Thyroid gland (tissue), 4 donors: ENCODE measurements around the gene NBL1. TPM values are rescaled to one million over a fixed set of nuclear protein-coding genes. Genes with fewer than 3 reads are reported as not detected.
A peak's percentile ranks its signal among the peaks of the same experiment; 100 is the strongest.
"Not testable (repeated sequence)": the region's sequence is repeated elsewhere in the genome, so short reads cannot be mapped to it uniquely, and the experiment has no call there.

Experiments used
- DNase-seq, 2 donors: peaks; one replicate each; pipeline ENCODE4 v3.0.0-alpha.2; 2019
- H3K27ac ChIP-seq, 3 donors: fragments of 200-600 bp; sonication (generic); 1 replicate in 2 of 3; 2 replicates in 1 of 3; pipeline ENCODE4 v1.5.1; 2016 to 2019; ENCODE audit warnings: mild to moderate bottlenecking in 1 of 3, moderate library complexity in 1 of 3
- H3K27me3 ChIP-seq: fragments of 200-600 bp; sonication (generic); one replicate; pipeline ENCODE4 v1.5.1; 2019
- H3K36me3 ChIP-seq, 2 donors: fragments of 200-600 bp; sonication (generic); one replicate each; pipeline ENCODE4 v1.5.1; 2016 to 2019
- H3K4me1 ChIP-seq, 2 donors: fragments of 200-600 bp; sonication (generic); one replicate each; pipeline ENCODE4 v1.5.1; 2017 to 2019
- H3K4me3 ChIP-seq, 3 donors: fragments of 200-600 bp; sonication (generic); replicated peaks in 1 of 3; 1 replicate in 2 of 3; 2 replicates in 1 of 3; pipeline ENCODE4 v1.5.1; 2016; ENCODE audit warnings: mild to moderate bottlenecking in 1 of 3
- H3K9me3 ChIP-seq: fragments of 200-600 bp; sonication (generic); one replicate; pipeline ENCODE4 v1.5.1; 2017
- CTCF ChIP-seq, 6 experiments: fragments of 200-600 bp in 3 of 6; fragments of 450-650 bp in 3 of 6; sonication (generic) in 3 of 6; IDR thresholded peaks; one replicate each; pipeline ENCODE4 v1.5.1; 2016 to 2019; ENCODE audit warnings: antibody characterized with exemption in 6 of 6, mild to moderate bottlenecking in 2 of 6, inconsistent platforms in 1 of 6, moderate library complexity in 1 of 6
- POLR2A ChIP-seq, 2 donors: fragments of 450-650 bp; IDR thresholded peaks; one replicate each; pipeline ENCODE4 v1.6.1; 2017; ENCODE audit warnings: antibody characterized with exemption in 2 of 2, mild to moderate bottlenecking in 2 of 2, moderate library complexity in 1 of 2
- WGBS, 2 donors: methylation state at CpG; one replicate each; pipeline ENCODE4 v1.1.5; 2017; 5-methylcytosine and 5-hydroxymethylcytosine counted together
- intact Hi-C: fragments of 100-400 bp; cut with DNase I; formaldehyde crosslinking; loops from one replicate; pipeline ENCODE4 v1.15.1; 2023
- total RNA-seq, 4 donors: library from RNA; depleted of rRNA; stranded (reverse); fragments of >200 nt; gene quantifications; one replicate each; pipeline ENCODE4 v1.2.3, GENCODE V29; 2016

NBL1 gene
- total RNA-seq, 4 donors from 2014 or later, result 29.4 to 70.4 (median 43.6) TPM

DNA sequence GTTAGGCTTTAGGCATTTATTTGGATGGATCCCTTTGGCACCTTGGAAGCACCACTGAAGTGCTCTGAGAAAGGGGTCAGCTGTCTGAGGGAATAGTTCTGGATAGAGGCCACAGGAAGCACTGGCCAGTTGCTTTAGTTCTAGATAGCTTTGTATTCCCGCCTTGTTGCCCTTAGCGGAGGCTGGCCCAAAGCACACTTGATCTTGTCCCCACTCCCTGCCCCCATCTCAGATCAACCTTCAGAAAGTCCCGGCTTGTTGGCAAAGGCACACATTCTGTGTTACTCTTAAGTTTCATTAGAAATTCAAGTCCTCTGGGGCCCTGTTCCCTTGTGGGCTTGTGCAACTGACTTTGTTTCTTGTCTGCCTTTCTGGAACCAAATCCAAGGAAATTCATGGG is 15.2 kb upstream of the NBL1 start:
- H3K9me3 ChIP-seq, result no peaks in the 10 kb centered on the region
- intact Hi-C loops, result no loop called here
- WGBS, 2 donors, result 41 to 73% methylated on average over 3 of the region's 3 CpGs
- H3K4me3 ChIP-seq, result no peak overlapping the region
- H3K36me3 ChIP-seq, result peaks cover 14 to 23% of the 10 kb centered on the region in 2 donors
- no peak overlapping the region for H3K27ac ChIP-seq
- TF ChIP-seq POLR2A (IDR thresholded peaks at IDR 0.05) (no peak), CTCF (IDR thresholded peaks at IDR 0.05) (no peak)
- H3K4me1 ChIP-seq, result no peaks in the 10 kb centered on the region
- DNase-seq, result peak in 1 of 2 donors; percentile 35
- no peaks in the 10 kb centered on the region for H3K27me3 ChIP-seq

GRCh38 chr1:19629357-19629756 is 14.8 kb upstream of the NBL1 start:
- DNase-seq, result no peak
- intact Hi-C loops, result no loop called here
- H3K4me3 ChIP-seq, result no peak overlapping the region
- H3K27me3 ChIP-seq, result no peaks in the 10 kb centered on the region
- no peaks in the 10 kb centered on the region for H3K9me3 ChIP-seq
- H3K27ac ChIP-seq, result no peak overlapping the region
- 72 to 87% methylated on average over 4 of the region's 4 CpGs for WGBS, 2 donors
- H3K36me3 ChIP-seq, result peaks cover 14 to 23% of the 10 kb centered on the region in 2 donors
- H3K4me1 ChIP-seq, result no peaks in the 10 kb centered on the region
- TF ChIP-seq CTCF (IDR thresholded peaks at IDR 0.05) (no peak), POLR2A (IDR thresholded peaks at IDR 0.05) (no peak)

DNA sequence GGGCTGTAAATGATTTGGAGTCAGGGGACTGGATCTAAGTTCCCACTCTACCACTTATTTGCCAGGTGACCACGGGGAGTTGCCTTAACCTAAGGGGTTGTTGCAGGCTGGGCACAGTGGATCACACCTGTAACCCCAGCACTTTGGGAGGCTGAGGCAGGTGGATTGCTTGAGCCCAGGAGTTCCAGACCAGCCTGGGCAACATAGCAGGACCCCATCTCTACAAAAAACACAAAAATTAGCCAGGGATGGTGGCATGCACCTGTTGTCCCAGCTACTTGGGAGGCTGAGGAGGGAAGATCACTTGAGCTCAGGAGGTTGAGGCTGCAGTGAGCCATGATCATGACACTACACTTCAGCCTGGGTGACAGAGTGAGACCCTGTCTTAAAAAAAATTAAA is 13.9 kb upstream of the NBL1 start:
- intact Hi-C loops, H3K4me3 ChIP-seq, H3K4me1 ChIP-seq, DNase-seq, H3K27ac ChIP-seq, H3K27me3 ChIP-seq, H3K9me3 ChIP-seq: not testable (repeated sequence)
- H3K36me3 ChIP-seq, result peaks cover 14 to 22% of the 10 kb centered on the region in 2 donors
- 91 to 100% methylated on average over 1 of the region's 1 CpG for WGBS, 2 donors

DNA sequence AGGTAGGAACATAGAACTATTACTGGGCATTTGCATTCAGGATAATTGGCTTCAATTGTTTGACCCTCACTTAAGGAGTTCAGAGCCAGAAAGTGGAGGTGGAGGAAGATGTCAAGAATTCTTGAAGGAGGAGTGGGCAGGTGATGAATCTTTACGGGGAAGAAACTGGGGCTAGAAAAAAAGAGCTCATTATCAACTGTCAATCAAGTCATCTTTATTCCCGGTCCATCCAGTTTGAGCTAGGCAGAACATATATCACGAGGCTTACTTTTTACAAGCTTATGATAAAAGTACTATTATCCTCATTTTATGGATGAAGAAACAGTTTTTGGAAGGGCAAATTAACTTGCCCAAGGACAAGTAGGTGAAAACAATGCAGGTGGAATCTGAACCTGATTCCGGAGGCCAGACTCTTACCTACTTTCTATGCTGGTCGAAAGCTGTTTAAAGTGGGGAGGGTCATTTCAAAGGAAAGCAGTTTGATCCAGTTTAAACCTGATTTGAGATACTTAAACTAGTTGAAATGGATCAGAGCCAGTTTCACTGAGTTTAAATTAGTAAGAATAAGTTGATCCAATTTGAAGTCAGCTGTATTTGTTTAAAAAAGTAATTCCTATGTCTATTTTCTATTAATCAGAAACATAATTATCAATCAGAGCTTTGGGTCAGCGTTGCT is 13.3 kb upstream of the NBL1 start:
- 76 to 77% methylated on average over 6 of the region's 6 CpGs for WGBS, 2 donors
- Histone ChIP-seq H3K36me3 (peaks cover 14 to 16% of the 10 kb centered on the region in 2 donors), H3K27ac (no peak overlapping the region), H3K4me3 (no peak overlapping the region), H3K9me3 (no peaks in the 10 kb centered on the region), H3K27me3 (no peaks in the 10 kb centered on the region), H3K4me1 (no peaks in the 10 kb centered on the region)
- intact Hi-C loops, result no loop called here
- TF ChIP-seq POLR2A (IDR thresholded peaks at IDR 0.05), result no peak
- TF ChIP-seq CTCF (IDR thresholded peaks at IDR 0.05), result no peak
- no peak for DNase-seq

DNA sequence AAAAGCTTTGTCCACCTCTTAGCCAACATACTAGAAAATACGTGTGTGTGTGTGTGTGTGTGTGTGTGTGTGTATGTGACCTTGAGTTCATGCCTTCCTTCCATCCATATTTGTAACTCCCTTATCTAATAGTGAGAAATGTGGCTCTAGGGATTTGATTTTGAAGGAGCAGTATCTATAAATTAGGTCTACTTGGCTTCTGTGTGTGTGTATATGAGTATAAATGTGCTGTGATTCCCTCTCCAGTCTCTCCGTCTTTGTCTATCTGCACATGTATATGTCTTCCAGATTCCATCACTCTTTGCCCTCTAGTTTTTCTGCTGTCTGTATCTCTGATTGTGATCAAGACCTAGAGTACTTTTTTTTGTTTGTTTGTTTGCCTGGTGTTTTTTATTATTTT is 11.9 kb upstream of the NBL1 start:
- Histone ChIP-seq H3K9me3 (no peaks in the 10 kb centered on the region), H3K27ac (no peak overlapping the region), H3K4me3 (no peak overlapping the region), H3K36me3 (peaks cover 5 to 6% of the 10 kb centered on the region in 2 donors), H3K27me3 (no peaks in the 10 kb centered on the region), H3K4me1 (no peaks in the 10 kb centered on the region)
- DNase-seq, result no peak
- no peak for TF ChIP-seq CTCF (IDR thresholded peaks at IDR 0.05)
- TF ChIP-seq POLR2A (IDR thresholded peaks at IDR 0.05), result no peak
- intact Hi-C loops, result no loop called here
- 82 to 100% methylated on average over 2 of the region's 2 CpGs for WGBS, 2 donors
